AG04450 (cell line): ENCODE results near the gene TFDP1. TPM values are rescaled to one million over a fixed set of nuclear protein-coding genes. Genes with fewer than 3 reads are reported as not detected.

Experiments
- CTCF ChIA-PET: fragments of 300-600, 350-600 bp; formaldehyde crosslinking; extraction: SDS; loops from one replicate; lab custom pipeline; 2022; ENCODE audit warnings: antibody characterized with exemption, inconsistent platforms; lab: Charles Lee
- POLR2A ChIA-PET: fragments of 350-600 bp; formaldehyde crosslinking; extraction: SDS; loops from one replicate; lab custom pipeline; 2021; ENCODE audit warnings: antibody characterized with exemption, inconsistent platforms; lab: Yijun Ruan, JAX
- DNase-seq: peaks from one replicate; pipeline ENCODE4 v3.0.0-alpha.2; 2011; ENCODE audit warnings: low read depth, low spot score
- H3K27ac ChIP-seq: one replicate; pipeline ENCODE4 v1.5.1; 2012; ENCODE audit warnings: low read depth, low read length, control low read depth
- H3K27me3 ChIP-seq: one replicate; pipeline ENCODE4 v1.6.0; 2012; ENCODE audit warnings: low read length; ENCODE audit not compliant: control insufficient read depth, insufficient read depth
- H3K4me3 ChIP-seq: 2 replicates; pipeline ENCODE4 v1.5.1; 2011; ENCODE audit warnings: mild to moderate bottlenecking, low read depth, low read length, control low read depth
- H3K9me3 ChIP-seq: 2 replicates; pipeline ENCODE4 v1.5.1; 2012; ENCODE audit warnings: low read length; ENCODE audit not compliant: control insufficient read depth, insufficient read depth
- CTCF ChIP-seq: IDR thresholded peaks from 2 replicates; pipeline ENCODE4 v1.5.1; 2011; ENCODE audit warnings: low read depth, low read length, control low read depth, inconsistent platforms
- polyA plus RNA-seq: library from polyadenylated mRNA; depleted of rRNA; stranded (reverse); fragments of >200 nt; gene quantifications from 2 replicates; pipeline ENCODE4 v1.2.3, GENCODE V29; 2011

The TFDP1 gene
- polyA plus RNA-seq, 1 experiment = 79.7 TPM

- DNase-seq = no peak
- ChIA-PET CTCF (no interaction called here), POLR2A (no interaction called here)
- no peaks in the 10 kb centered on the region for H3K27me3 ChIP-seq
- peaks cover 13% of the 10 kb centered on the region for H3K9me3 ChIP-seq
- H3K27ac ChIP-seq = no peak overlapping the region
- no peak overlapping the region for H3K4me3 ChIP-seq
- no peak for TF ChIP-seq CTCF
These were observed 46.5 kb upstream of the TFDP1 start for GRCh38 chr13:113537909-113538688.

GRCh38 chr13:113538689-113539058, 45.9 kb upstream of the TFDP1 start:
- Histone ChIP-seq H3K27me3 (no peaks in the 10 kb centered on the region), H3K27ac (no peak overlapping the region), H3K4me3 (no peak overlapping the region), H3K9me3 (peaks cover 13% of the 10 kb centered on the region)
- CTCF ChIA-PET = no interaction called here
- no peak for DNase-seq
- POLR2A ChIA-PET = no interaction called here
- TF ChIP-seq CTCF = no peak

- H3K27ac ChIP-seq = no peak overlapping the region
- peaks cover 16% of the 10 kb centered on the region for H3K9me3 ChIP-seq
- no peak for DNase-seq
- TF ChIP-seq CTCF = no peak
- ChIA-PET CTCF (no interaction called here), POLR2A (no interaction called here)
- no peak overlapping the region for H3K4me3 ChIP-seq
- no peaks in the 10 kb centered on the region for H3K27me3 ChIP-seq
These were observed 45.4 kb upstream of the TFDP1 start for GRCh38 chr13:113539176-113539575.

- no peak for DNase-seq
- CTCF ChIA-PET = no interaction called here
- Histone ChIP-seq H3K27me3 (no peaks in the 10 kb centered on the region), H3K9me3 (peaks cover 17% of the 10 kb centered on the region), H3K4me3 (no peak overlapping the region), H3K27ac (no peak overlapping the region)
- POLR2A ChIA-PET = no interaction called here
- no peak for TF ChIP-seq CTCF
These were observed 44.7 kb upstream of the TFDP1 start for GRCh38 chr13:113539822-113540221.

- H3K4me3 ChIP-seq = no peak overlapping the region
- DNase-seq = no peak
- ChIA-PET CTCF (no interaction called here), POLR2A (no interaction called here)
- H3K27me3 ChIP-seq = no peaks in the 10 kb centered on the region
- no peak overlapping the region for H3K27ac ChIP-seq
- peaks cover 17% of the 10 kb centered on the region for H3K9me3 ChIP-seq
- TF ChIP-seq CTCF = no peak
These were observed 44.0 kb upstream of the TFDP1 start for GRCh38 chr13:113540523-113540922.
